ENCODE data around the gene C10orf53. TPM values are rescaled to one million over a fixed set of nuclear protein-coding genes. Genes with fewer than 3 reads are reported as not detected.

The C10orf53 gene
- not detected in 2 replicates for total RNA-seq

GRCh38 chr10:49679480-49679893 is at the start of gene C10orf53:
C10orf53 (plus strand) TSS chr10:49679651; CDS start chr10:49679698, 47 bp downstream.

Other genes starting within 250 kb of the C10orf53 start
- 11.1 and 13.4 TPM in 2 replicates for gene ERCC6, start 140.5 kb upstream of the C10orf53 start, total RNA-seq
- not detected in 2 replicates for gene SLC18A3, start 69.3 kb upstream of the C10orf53 start, total RNA-seq
- not detected in 2 replicates for gene CHAT, start 65.6 kb upstream of the C10orf53 start, total RNA-seq
- 0.17 and 0.47 TPM in 2 replicates for gene OGDHL, start 82.7 kb downstream of the C10orf53 start, total RNA-seq

Measured in bronchial smooth muscle cell (primary cell).